Activated CD8-positive, alpha-beta memory T cell treated with anti-CD3 and anti-CD28 coated beads for 48 hours (primary cell): ENCODE data around the gene NUDT4.
"Not testable (repeated sequence)": the region's sequence is repeated elsewhere in the genome, so short reads cannot be mapped to it uniquely, and the experiment has no call there.

ENCODE experiments used
- DNase-seq, 3 experiments: peaks; one replicate each; pipeline ENCODE4 v3.0.0-alpha.2; 2020; ENCODE audit warnings: low read depth in 2 of 3, low spot score in 2 of 3

Gene NUDT4

DNA sequence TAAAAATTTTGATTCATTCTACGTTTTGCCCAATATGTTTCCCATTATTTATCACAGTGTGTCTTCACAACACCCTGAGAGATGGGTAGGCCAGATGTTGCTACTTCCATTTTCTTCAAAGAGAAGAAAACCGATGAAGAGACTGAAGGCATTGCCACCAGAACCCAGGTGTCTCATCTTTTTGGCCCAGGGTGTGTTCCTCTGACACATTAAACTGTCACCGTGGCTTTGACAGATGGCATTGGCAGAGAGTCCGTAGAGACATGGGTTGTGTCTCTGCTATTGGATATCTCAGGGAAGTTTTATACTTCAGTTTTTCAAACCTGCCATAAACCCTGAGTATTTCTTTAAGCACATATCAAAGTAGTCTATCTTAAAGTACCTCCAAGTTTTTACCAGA is 11.3 kb upstream of the NUDT4 start:
- no peak for DNase-seq

DNA sequence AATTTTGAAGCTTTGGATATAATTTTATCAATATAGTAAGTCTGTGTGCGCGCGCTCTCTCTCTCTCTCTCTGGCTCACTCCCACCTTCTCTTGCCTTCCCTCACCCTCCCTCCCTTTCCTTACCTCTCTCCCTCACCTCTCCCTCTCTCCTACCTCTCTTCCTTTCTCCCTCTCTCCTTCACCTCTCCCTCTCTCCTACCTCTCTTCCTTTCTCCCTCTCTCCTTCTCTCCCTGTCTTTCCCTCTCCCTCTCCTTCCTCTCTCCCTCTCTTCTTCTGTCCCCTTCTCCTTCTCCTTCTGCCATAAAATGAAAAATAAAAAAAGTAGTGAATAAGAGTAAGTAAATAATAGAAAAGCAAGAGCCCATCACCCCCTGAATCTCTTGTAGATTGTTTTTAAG is 9.0 kb upstream of the NUDT4 start:
- DNase-seq, result no peak

DNA sequence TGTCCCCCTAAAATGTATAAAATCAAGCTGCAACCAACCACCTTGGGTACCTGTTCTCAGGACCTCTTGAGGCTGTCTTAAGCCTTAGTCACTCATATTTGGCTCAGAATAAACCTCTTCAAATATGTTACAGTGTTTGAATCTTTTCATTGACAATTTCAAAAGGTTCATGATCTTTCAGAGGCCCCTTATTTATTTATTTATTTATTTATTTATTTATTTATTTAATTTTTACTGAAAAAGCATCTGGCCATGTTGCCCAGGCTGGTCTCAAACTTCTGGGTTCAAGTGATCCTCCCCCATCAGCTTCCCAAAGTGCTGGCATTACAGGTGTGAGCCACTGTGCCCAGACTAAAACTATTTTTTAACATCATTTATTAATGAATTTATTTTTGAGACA is 8.2 kb upstream of the NUDT4 start:
- no peak for DNase-seq

DNA sequence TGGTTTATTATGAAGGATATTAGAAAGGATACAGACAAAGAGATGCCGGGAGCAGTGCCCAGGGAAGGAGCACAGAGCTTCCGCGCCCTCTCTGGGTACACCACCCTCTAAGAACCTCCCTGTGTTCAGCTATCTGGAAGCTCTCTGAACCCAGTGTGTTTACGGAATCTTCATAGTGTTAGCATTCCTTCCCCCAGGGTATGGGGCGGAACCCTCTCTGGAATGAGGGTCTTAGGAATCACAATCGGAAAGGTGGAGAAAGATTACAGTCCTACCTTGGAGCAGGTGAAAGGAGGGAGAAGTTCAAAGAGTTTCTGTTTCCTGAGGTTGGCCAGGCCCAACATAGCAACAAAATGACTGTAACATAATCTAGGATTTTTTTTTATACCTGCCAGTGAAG is 6.8 kb upstream of the NUDT4 start:
- DNase-seq, result no peak

DNA sequence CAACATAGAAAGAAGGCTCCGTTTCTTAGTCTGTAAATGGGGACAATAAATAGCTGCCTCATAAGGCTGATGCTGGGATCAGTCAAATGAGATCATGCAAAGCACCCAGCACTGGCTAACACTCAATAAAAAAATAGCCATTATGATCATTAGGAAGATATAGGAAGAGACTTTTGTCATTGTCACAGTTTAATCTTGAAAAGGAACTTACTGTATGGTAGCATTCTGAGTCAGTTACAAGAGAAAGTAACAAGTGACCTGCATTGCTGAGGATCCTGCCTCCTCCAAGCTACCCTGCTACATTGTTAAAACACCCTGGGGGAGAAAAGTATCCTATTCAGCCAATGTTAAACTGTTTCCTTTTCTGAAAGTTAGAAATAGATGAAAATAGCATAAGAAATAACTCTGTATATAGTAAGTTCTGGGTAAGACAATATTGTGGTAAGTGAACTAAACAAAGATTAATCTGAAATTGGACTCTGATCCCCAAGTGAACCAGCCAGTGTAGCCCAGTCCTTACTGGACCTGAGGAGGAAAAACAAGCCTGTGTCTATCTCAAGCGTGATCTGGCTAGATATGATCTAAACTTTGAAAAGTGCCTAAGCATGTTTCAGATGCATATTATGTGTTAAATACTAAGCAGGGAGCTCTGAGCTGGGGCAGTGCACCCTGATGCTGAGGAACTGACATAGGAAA is 3.6 kb upstream of the NUDT4 start:
- no peak for DNase-seq

DNA sequence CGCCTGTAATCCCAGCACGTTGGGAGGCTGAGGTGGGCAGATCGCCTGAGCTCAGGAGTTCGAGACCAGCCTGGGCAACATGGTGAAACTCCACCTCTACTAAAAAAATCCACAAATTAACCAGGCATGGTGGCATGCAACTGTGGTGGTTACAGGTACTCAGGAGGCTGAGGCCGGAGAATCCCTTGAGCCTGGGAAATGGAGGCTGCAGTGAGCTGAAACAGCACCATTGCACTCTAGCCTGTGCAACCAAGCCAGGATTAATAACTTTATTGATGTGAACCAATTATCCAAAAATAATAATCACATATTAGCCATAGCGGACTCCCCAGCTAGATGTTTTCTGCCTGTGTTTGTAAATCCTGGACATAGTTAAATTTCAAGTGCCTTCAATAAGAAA is 1.8 kb upstream of the NUDT4 start:
- DNase-seq, result no peak

DNA sequence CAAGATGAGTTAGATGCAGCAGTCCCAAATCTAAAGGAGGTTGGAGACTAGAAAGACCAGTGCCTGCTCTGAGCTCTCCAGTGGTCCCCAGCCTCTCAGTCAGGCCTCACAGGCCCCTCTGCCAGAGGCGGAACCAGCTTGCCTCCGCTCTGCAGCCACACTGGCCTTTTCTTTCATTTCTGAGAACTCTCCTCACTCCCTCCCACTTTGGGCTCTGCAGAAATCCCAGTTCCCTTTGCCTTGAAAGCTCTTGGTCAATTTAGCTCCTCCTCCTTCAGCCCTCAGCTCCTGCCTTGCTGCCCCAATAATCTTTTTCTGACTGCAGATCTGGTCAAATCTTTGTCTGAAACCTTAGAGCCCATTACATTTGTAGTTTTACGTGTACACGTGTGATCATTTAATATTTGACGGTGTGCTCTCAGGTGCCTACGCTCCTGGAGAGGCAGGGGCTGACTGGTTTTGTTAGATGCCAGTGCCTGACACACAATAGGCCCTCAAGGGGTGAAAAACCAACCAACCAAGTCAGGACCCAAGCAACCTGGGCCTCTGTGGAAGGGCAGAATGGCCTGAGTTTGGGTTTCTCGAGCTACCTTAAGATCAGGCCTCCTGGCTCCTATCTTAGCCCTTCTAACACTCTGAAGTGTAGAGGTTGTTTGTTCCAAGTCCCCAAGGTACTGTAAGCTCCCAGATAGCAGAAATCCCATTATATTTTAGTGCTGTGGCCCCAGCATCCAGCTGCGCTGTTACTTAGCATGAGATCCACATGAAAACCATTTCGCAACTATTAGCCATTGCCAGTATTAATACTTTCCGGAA is 1.1 kb upstream of the NUDT4 start:
- no peak for DNase-seq

DNA sequence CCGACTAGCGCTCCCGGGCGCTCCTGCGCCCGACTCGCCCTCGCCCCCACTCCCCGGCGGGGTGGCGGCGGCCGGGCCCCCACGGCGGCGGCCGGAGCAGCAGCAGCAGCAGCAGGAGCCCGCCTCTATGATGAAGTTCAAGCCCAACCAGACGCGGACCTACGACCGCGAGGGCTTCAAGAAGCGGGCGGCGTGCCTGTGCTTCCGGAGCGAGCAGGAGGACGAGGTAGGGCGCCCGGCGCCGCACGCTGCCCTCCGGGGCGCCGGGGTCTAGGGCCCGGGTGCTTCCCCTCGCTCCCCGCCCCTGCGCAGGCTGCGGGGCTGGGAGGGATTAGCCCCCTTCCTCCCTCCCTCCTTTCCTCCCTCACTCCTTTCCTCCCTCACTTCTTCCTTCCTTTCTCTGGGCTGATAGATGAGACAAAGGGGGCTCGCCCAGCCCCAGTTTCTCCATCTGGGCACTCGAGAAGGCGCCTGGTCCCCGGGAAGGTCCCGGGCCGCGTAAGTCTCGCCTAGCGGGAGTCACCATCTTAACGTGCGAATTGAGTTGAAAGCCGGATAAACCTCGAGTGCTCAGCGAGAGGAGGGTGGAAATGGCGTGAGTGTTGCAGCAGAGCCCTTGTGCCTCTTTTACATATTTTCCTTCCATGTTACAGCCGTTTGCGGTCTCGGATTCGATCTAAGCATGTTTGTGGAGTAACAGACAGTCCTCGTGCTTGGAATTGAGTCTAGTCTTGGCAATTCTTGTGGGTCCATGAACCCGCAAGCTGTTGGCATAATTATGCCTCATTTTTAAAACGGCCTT is 672 bp downstream of the NUDT4 start:
- peak; percentile 31 to 43 (median 40) for DNase-seq

DNA sequence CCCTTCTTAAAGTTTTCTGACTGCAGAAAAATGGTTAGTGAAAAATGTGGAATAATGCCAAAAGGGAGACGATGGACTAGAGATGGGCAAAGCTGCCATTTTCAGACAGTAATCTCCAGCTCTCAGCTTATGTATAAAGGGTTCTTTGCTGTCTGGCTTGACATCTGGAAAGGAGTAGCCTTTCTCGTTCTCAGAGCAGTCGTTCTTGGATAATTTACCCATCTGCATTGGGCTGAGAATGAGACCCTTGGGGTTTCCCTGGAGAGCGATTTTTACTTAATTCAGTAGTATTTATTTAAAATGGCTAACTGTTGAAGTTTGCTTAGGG is 1.2 kb downstream of the NUDT4 start:
- no peak for DNase-seq

DNA sequence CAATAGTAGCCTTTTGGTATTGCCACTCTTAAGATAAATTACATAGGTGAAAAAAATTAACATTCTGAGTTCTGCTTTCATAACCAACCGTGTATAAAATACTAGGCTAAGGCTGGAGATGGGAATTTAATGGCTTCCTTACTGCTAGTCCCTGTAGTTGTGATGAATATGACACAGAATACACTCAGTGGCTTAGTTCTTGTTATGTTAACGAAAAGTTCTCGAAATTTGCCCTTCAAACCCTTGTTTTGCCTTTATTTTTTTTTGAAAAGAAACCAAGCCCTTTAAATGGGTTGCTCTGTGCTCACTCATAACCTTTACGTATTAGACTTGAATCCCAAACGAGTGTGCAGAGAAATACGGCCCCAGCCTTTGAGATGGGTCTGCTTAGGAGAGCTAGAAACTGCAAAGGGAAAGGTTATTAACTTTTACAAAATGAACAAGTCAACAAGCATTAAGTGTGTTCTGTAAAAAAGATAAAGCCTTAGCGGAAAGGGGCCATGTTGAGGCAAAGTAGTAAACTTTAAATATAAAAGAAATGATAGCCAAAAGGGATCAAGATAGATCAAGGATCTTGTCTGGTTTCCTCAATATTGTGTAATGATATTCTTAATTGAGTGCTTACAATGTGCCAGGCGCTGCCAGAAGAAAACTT is 1.7 kb downstream of the NUDT4 start:
- DNase-seq, result no peak

DNA sequence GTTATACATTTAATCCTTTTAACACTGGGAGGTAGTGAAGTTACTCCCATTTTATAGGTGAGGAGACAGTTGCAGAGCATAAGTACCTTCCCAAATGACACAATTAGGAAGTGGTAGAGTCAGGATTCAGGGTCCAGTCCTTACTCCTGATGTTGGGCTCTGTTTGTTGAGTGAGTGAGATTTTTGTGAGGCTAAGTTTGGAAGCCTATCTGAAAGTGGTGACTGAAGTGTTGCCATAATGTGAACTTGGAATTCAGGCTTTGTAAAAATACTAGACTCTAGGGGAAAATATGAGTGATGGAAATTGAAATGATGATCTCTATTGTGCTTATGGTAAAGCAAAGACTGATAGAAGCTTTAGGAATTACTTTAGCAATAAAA is 2.2 kb downstream of the NUDT4 start:
- no peak for DNase-seq

DNA sequence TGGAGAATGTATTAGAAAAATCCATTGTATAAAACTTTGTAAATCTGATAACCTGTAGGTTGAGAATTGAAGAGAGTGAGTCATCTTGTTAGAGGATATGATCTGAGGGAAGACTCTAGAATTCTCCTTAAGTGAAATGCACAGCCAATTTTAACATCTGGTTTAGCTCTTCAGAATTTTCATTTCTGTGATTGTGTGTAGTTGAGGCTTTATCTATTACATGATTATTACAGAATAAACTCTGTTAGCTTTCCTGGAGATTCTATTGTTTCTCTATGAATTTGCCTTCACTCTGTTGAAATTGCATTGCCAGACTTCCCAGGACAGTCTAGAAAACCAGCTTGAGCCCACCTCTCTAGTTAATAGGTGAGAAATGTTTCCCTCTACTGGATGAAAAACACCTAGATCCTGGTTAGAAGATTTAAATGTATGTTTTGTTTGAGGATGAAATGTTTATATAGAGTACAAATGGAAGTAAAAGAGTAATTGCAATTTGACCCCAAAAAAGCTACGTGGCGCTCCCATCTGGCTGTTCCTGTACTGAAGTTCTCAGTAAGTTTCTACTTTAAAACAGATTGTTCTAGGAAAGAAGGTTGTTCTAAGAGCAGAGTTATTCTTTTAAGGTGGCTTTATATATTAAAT is 2.9 kb downstream of the NUDT4 start:
- DNase-seq, result no peak

DNA sequence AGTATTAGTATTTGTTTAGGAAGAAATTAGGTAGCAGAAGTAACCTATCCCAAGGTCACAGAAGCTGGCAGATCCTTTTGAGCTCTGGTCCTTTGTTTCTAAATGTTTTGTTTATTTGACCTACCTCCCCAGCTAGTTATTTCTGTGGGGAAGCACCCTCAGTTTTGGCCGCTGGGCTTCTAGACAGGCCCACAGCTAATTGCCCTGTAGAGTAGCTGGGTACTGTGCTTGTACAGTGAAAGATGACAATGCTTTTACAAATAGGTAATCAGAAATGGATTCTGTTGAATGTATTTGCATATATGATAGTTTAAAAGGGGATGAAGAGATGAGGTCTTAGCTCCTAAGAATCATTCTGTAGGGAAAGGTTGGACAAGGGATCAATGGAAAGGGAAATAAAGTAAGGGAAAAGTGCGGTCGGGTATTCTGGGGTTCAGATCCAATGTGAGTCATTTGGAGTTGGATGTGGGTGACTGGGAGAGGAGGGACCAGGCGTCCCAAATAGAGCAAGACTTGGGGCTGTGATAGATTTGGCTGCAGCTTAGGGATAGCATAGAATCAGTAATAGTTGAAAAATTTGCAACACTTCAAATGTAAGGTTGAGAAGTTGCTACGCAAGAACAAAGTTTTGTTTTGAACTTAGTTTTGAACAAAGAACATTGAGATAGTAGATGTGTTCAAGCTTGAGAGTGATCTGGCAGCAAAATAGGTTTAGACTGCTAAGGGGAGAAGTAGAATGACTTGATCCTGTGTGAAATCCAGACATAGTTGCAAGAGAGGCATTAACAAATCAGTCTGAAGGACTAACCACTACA is 3.6 kb downstream of the NUDT4 start:
- DNase-seq, result no peak

DNA sequence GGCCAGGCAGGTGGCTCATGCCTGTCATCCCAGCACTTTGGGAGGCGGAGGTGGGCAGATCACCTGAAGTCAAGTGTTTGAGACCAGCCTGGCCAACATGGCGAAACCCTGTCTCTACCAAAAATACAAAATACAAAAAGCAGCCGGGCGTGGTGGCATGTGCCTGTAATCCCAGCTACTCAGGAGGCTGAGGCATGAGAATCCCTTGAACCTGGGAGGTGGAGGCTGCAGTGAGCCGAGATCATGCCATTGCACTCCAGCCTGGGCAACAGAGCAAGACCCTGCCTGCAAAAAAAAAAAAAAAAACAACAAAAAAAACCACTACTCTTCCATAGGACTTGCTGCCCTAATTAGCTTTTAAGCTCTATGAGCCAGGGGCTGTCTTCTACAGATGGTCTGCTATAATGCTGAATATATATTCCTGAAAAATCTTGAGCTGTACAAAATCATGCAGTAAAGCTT is 4.3 kb downstream of the NUDT4 start:
- DNase-seq, result not testable (repeated sequence)

DNA sequence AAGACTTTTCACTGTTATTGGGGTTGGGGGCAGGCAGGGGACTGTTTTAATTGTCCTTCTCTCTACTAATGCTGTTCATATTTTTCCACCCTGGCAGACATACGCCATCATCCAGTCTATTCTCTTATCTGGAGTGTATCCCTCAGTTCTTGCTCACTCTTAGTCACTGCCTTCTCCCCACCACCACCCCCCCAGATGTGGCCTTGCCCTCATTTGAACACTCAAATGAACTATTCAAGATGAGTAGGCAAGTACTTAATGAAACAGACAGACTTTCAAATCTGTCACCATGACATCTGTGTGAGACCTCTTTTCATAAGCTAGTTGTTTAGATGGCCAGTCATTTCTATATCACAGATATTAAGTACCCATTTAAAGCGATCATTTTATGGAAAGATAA is 10.1 kb downstream of the NUDT4 start:
- no peak for DNase-seq

DNA sequence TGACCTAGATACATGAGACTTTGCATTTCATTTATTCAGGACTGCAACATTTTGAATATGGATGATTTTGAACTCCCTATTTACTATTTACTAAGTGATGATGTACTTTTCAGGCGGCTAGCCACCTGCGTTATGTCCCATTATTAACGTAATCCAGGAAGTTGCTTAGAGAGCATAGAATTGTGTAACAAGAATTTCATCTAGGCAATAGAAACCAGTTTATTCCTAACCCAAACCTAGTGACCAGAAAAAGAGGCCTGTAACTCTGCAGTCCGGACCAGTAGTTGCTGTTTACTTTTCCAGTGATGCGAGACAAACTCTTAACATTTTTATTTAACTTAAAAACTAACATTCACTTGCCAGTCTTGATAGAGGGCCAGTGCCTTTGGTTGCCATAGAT is 12.3 kb downstream of the NUDT4 start:
- no peak for DNase-seq

DNA sequence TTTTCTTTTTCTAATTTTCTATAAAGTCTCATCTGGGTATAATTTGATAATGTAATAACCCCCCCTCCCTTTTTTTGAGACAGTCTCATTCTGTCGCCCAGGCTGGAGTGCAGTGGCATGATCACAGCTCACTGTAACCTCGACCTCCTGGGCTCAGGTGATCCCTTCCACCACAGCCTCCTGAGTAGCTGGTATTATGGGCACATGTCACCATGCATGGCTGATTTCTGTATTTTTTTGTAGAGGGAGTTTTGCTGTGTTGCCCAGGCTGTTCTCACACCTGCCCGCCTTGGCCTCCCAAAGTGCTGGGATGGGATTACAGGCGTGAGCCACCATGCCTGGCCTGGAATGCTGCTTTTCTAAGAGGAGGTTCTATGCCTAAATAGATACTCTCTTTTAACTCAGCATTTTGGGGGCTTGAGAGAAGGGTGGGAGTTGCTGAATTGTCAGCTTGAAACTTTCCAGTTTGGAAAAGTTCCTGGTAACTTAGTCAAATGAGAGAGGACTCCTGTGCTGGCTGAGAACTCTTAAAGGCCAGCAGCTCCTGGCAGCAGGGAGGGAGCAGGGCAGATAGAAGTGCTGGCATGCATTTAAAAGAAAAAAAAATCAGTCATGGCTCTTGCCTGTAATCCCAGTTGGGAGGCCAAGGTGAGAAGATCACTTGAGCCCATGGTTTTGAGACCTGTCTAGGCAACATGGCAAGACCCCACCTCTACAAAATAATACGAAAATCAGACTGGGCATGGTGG is 13.0 kb downstream of the NUDT4 start:
- DNase-seq, result no peak

DNA sequence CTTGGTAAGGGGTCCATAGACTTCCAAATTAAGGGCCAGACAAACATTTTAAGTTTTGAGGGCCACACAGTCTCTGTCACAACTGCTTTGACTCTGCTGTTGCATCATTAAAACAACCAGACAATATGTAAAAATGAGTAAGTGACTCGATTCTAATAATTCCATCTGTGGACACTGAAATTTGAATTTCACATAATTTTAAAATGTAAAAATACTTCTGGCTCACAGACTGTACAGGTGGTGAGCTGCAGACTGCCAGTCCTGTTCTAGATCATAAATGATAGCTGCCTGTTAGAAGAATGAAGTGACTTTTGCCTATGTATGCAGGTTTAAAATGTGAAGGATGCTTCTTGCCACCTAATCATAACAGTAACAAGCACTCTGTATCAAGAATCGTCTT is 15.7 kb downstream of the NUDT4 start:
- no peak for DNase-seq

DNA sequence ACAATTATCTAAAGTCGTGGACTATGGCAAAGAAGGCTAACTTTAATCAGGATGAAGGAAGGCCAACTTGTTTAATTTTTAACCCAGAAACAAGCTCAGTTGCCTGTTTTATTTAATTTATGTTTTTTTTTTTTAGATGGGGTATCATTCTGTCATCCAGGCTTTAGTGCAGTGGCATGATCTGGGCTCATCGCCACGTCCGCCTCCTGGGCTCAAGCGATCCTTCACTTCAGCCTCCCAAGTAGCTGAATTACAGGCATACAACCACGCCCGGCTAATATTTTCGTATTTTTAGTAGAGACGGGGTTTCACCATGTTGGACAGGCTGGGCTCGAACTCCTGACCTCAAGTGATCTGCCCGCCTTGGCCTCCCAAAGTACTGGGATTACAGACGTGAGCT is 19.7 kb downstream of the NUDT4 start:
- DNase-seq, result no peak
